ENCODE results near the gene ANKRD66.

DNA sequence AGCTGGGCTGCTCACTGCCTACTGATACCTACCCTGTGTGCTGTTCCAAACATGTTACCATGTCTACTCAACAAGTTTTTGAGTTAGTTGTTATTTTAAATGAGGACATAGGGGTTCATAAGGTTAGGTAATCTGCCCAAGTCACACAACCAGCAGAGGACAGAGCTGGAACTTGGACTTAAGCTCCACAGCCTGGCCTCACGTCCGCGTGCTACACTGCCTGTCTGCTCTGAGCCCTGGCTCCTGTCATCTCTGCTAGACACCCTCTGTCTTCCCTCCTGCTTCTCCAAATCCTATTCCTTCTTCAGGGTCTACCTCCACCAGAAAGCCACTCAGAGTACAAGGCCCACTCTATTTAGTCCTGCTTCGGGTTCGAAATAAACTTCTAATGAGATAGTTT is 18.2 kb downstream of the ANKRD66 start:
- TF ChIP-seq, protein P1, sequence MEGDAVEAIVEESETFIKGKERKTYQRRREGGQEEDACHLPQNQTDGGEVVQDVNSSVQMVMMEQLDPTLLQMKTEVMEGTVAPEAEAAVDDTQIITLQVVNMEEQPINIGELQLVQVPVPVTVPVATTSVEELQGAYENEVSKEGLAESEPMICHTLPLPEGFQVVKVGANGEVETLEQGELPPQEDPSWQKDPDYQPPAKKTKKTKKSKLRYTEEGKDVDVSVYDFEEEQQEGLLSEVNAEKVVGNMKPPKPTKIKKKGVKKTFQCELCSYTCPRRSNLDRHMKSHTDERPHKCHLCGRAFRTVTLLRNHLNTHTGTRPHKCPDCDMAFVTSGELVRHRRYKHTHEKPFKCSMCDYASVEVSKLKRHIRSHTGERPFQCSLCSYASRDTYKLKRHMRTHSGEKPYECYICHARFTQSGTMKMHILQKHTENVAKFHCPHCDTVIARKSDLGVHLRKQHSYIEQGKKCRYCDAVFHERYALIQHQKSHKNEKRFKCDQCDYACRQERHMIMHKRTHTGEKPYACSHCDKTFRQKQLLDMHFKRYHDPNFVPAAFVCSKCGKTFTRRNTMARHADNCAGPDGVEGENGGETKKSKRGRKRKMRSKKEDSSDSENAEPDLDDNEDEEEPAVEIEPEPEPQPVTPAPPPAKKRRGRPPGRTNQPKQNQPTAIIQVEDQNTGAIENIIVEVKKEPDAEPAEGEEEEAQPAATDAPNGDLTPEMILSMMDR (conservative IDR thresholded peaks at IDR 0.05; ENCODE audit: low read depth, low read length), result no peak
- TF ChIP-seq FOS (IDR thresholded peaks at IDR 0.05; ENCODE audit: low read depth, low read length) (no peak), MAFK (IDR thresholded peaks at IDR 0.05; ENCODE audit: low read depth, low read length) (no peak), MAZ (IDR thresholded peaks at IDR 0.05; ENCODE audit: borderline replicate concordance, low read depth, low read length) (no peak), POLR2A (IDR thresholded peaks at IDR 0.05; ENCODE audit: low read depth, low read length) (no peak), NFE2L2 (IDR thresholded peaks at IDR 0.05; ENCODE audit: low read depth, low read length) (no peak)
